GM10266 (cell line): Measurements from ENCODE around the gene POU6F2.

Source experiments
- DNase-seq: peaks from one replicate; pipeline ENCODE4 v3.0.0; 2012; ENCODE audit errors: extremely low spot score
- CTCF ChIP-seq: IDR thresholded peaks from 2 replicates; pipeline ENCODE4 v1.5.1; 2012; ENCODE audit warnings: mild to moderate bottlenecking, low read depth; ENCODE audit not compliant: control insufficient read depth, insufficient read depth; ENCODE audit errors: missing control alignments

The POU6F2 gene

DNA sequence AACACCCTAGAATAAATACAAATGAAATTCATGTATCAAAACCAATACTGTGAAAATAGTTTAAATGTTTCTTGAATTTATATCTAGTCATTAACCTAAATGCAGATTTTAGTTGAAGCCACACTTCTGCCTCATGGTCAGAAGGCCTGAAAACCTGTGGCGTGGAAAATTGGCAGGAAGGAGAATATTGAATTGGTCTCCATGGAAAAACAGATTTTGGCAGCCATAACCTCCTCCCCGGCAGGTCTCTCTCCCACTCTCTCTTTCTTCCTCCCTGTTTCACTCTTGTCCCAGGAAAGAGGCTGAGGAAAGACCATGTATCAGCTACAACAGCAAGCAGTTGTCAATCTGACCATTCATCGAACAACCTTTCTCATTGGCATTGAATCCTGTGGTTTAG, 427.9 kb downstream of the POU6F2 start:
- no peak for TF ChIP-seq CTCF

GRCh38 chr7:39406467-39406866, 428.8 kb downstream of the POU6F2 start:
- no peak for DNase-seq
- no peak for TF ChIP-seq CTCF

More for the DNA sequence above, 427.9 kb downstream of the POU6F2 start:
- no peak for DNase-seq

- no peak for DNase-seq
Measured at GRCh38 chr7:39407137-39407536, 429.4 kb downstream of the POU6F2 start.

GRCh38 chr7:39407723-39408122, 430.0 kb downstream of the POU6F2 start:
- TF ChIP-seq CTCF: no peak
- DNase-seq: no peak

More at GRCh38 chr7:39407137-39407536, 429.4 kb downstream of the POU6F2 start:
- no peak for TF ChIP-seq CTCF

- TF ChIP-seq CTCF: no peak
- DNase-seq: no peak
Measured at GRCh38 chr7:39408906-39409305, 431.2 kb downstream of the POU6F2 start.

DNA sequence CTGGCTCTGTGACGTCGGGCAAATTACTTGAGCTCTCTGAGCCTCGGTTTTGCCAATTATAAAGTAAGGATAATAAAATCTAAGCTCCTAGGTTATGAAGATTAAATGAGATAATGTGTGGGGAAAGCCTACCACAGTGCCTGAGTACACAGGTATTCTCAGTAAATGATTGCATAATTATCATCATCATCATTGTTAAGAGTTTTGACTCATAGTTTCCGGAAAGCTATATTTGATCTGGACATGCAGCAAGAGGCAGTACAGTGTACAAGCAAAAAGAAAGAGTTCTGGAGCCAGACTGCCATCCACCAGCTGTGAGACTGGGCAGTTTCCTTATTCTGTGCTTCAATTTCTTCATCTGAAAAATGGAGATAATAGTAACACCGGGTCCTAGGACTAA, 432.9 kb downstream of the POU6F2 start:
- TF ChIP-seq CTCF: no peak
- DNase-seq: no peak

DNA sequence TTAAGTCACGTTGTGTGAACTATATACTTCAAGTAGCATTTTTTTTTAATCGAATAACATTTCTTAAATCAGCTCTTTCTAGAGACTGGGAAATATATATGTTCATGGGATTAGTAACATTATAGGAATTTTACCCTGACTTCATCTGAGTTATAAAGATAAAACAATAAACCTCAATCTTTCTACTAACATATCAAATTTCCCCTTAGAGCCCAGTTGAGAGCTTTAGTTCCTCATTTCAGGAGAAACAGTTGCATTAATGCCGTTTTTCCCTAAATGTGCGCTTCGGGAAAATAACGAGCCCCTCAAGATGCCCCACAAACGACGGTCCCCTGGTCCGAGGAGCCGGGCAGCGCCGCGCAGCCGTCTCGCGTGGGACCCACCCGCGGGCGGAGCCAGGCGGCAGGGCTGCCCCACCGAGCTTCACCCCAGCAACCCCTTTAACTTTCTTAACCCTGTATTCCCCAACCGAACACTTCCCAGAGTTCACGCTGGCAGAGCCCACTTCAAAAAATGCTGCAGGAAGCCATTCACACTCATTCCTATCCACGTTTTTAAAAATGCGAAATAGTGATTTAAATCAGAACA, 436.0 kb downstream of the POU6F2 start:
- no peak for TF ChIP-seq CTCF

More for the DNA sequence above, 436.0 kb downstream of the POU6F2 start:
- DNase-seq: no peak
